ENCODE measurements around the gene EED.

Gene EED, protein sequence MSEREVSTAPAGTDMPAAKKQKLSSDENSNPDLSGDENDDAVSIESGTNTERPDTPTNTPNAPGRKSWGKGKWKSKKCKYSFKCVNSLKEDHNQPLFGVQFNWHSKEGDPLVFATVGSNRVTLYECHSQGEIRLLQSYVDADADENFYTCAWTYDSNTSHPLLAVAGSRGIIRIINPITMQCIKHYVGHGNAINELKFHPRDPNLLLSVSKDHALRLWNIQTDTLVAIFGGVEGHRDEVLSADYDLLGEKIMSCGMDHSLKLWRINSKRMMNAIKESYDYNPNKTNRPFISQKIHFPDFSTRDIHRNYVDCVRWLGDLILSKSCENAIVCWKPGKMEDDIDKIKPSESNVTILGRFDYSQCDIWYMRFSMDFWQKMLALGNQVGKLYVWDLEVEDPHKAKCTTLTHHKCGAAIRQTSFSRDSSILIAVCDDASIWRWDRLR

GRCh38 chr11:86244522-86245368 lies at the start of gene EED:
EED (plus strand) TSS chr11:86244753; CDS start chr11:86245230, 477 bp downstream.
- peak; percentile 94 for DNase-seq

DNA sequence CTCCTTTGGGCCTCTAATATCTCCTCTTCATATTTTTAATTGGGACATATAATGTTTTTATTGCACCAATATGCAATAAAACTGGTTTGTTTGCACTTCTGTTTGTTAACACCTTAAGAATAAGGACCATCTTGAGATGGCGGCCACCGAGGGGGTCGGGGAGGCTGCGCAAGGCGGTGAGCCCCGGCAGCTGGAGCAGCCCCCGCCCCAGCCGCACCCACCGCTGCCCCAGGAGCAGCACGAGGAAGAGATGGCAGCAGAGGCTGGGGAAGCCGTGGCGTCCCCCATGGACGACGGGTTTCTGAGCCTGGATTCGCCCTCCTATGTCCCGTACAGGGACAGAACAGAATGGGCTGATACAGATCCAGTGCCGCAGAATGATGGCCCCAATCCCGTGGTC lies 49.6 kb upstream of the EED start:
- DNase-seq, result no peak

GRCh38 chr11:86196085-86196696 lies 48.4 kb upstream of the EED start:
- no peak for DNase-seq

DNA sequence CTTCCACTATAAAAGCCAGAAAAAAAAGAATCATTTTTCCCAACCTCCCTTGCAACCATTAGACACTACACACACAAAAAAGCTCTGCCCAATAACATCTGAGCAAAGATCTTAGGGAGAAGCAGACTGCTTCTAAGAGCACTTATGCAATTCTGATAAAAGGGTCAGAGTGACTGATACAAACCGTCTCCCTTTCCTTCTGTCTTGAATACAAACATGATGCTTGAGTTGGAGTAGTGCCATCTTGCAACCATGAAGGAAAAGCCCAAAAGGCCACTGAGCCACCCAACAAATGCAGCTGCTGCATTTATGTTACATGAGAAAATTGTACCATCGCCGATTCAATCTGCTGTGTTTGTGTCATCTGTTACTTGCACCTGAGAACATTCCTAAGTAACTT lies 47.6 kb upstream of the EED start:
- DNase-seq, result no peak

DNA sequence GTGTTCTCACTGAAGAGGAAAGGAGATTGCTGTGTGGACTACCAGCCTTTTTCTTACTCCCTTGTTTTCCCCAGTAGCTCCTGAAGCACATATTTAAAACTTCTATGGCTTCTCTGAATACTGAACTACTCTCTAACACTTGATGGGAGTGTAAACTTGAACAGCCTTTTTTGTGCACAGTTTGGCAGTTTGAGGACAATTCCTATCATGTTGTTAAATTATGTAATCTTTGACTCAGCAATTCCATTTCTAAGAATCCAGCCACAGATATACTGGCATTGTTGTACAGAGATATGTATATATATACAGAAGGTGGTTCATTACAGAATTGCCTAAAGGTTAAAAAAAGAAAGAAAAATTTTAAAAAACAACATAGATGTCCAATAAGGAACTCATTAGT lies 47.1 kb upstream of the EED start:
- DNase-seq, result no peak

DNA sequence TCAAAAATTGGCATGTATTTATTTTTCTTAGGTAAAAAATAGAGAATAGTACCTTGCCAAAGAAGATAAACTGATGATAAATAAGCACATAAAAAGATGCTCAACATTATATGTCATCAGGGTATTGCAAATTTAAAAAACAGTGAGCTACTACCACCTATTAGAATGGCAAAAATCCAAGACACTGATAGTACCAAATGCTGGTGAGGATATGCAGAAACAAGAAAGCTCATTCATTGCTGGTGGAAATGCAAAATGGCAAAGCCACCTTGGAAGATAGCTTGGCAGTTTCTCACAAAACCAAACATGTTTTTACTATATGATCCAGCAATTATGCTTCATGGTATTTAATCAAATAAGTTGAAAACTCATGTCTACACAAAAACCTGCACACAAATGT lies 46.4 kb upstream of the EED start:
- DNase-seq, result no peak

DNA sequence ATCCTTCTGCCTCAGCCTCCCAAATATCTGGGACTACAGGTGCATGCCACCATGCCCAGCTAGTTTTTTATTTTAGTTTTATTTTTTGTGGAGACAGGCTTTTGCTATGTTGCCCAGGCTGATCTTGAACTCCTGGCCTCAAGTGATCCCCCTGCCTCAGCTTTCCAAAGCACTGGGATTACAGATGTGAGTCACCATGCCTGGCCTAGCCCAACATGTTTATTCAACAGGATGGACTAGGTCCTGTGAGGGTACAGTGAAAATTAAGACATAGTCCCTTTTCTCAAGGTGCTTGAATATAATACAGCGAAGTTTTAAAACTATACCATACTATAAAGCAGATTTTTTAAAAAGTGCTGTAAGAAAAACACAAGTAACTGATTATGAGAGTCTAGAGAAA lies 45.2 kb upstream of the EED start:
- no peak for DNase-seq

DNA sequence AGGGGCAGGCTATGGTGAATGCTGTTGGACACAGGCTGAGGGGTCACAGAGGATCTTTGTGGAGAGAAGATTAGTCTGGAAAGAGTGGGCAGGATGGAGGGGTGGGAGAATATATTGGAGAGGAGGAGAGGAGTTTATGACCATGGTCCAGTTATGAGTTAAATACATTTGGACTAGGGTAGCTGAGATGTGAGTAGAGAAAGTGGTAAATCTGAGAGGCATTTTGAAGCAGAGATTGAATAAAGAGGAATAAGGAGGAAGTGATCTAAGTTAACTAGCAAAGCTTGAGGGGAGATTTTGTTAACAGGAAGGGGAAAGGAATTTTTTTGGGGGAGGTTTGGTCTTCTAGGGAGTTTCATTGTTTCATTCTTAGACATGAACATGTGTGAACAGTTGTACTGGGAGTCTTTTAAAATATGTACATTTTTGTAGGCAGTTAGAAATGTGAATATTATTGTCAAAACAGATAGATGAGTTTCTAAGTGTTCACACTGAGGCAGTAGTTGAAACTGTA lies 43.1 kb upstream of the EED start:
- no peak for DNase-seq

- no peak for DNase-seq
These were observed 42.6 kb upstream of the EED start for GRCh38 chr11:86202013-86202336.

GRCh38 chr11:86204356-86204755 lies 40.2 kb upstream of the EED start:
- no peak for DNase-seq

DNA sequence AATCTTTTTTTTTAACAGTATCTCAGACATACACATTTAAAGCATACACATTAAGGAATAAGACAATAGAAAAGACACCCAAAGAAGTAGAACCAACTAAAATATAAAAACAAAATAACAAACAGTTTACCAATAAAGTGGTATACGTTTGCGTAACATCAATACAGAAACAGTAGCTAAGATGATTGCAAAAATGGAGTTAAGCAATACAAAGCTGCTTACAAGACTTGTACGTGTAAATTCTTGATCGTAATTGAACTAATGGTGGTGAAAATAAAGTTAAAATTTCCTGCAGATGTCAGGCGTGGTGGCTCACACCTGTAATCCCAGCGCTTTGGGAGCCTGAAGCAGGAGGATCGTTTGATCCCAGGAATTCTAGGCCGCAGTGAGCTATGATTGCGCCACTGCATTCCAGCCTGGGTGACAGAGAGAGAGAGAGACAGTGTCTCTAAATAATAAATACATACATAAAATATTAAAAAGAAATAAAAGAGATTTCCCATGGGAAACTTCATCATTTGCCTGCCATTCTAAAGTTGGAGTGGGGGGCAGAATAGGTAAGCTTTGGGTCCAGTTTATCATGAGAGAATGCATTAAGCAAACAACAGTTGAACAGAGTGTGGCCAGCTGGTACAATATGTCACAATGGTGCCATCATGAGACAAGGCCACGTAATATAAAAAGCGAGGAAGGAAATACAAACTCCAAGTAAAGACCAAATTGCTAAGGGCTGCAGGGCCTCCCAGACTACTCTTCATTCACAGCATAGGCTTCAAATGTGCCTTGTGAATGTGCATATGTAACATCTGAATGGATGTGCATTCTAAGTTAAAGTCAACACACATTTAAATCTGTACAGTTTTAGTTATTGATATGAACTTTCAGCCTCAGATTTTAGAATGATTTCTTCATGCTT lies 38.9 kb upstream of the EED start:
- no peak for DNase-seq

DNA sequence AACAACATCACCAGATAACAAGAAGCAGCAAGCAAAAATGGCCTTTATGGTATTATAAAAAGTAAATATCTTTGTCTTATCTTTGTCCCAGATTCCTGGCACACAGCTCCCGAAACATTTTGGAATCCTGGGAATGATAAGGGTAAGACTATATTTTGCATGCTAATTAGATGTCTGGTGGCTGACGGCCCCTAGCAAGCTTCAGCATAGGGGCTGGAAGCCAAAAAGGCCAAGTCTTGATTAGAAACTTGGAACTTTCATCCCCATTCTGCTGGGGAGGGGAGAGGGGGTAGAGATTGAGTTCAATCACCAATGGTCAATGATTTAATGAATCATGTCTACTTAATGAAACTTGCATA lies 38.2 kb upstream of the EED start:
- no peak for DNase-seq

GRCh38 chr11:86207413-86207812 lies 37.1 kb upstream of the EED start:
- no peak for DNase-seq

- DNase-seq, result no peak
These were observed 36.0 kb upstream of the EED start for GRCh38 chr11:86208572-86208971.

- DNase-seq, result no peak
These were observed 34.5 kb upstream of the EED start for GRCh38 chr11:86209806-86210657.

- DNase-seq, result no peak
These were observed 33.7 kb upstream of the EED start for GRCh38 chr11:86210898-86211297.

DNA sequence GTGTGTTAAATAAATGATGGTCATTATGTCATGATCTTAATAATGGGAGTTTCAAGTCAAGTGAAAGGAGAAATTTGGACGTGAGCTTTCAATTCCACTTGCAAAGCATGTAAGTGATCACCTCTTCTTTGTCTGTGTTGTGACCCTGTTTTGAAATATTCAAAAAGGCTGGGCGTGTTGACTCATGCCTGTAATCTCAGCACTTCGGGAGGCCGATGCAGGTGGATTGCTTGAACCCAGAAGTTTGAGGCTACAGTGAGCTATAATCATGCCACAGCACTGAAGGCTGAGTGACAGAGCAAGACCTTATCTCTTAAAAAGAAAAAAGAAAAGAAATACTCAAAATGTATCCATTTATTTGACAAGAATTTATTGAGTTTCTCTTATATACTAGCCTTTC lies 32.9 kb upstream of the EED start:
- DNase-seq, result no peak

DNA sequence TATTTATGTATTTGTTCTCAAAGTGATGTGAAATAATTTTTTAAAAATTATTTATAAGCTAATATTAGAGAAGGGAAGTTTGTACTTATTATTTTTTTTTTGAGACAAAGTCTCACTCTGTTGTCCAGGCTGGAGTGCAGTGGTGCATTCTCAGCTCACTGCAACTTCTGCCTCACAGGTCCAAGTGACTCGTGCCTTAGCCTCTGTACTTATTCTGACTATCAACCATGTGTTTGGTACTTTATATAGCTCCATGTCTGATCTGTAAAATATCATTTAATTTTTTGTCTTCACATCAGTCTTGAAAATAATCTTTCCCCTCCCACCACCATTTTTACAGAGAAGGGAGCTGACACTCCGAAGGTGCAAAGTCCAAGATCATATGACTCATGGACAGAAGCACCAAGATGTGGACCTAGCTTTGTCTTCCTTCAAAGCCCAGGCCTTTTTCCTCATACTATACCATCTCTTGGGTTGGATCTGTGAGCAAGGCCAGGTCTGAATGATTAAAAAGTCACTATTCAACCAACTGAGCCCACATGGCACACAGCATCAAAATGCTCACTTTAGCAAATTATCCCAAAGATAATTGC lies 32.4 kb upstream of the EED start:
- DNase-seq, result no peak

- no peak for DNase-seq
These were observed 29.8 kb upstream of the EED start for GRCh38 chr11:86214710-86215109.

GRCh38 chr11:86218125-86219084 lies 26.1 kb upstream of the EED start:
- peak; percentile 52 for DNase-seq
